Stomach (tissue), 4 donors: ENCODE results near the gene NHS.

Source experiments
- EP300 ChIP-seq: sonication (generic); formaldehyde crosslinking; IDR thresholded peaks from one replicate; pipeline ENCODE4 v1.6.1; 2017; ENCODE audit warnings: antibody characterized with exemption
- POLR2A ChIP-seq, 4 donors: fragments of 450-650 bp; IDR thresholded peaks; one replicate each; pipeline ENCODE4 v1.6.1; 2016; ENCODE audit warnings: antibody characterized with exemption in 4 of 4, control low read depth in 2 of 4, mild to moderate bottlenecking in 1 of 4, moderate library complexity in 1 of 4
- POLR2AphosphoS5 ChIP-seq, 3 donors: sonication (generic); formaldehyde crosslinking; IDR thresholded peaks; one replicate each; pipeline ENCODE4 v1.6.1; 2016; ENCODE audit warnings: antibody characterized with exemption in 3 of 3
- TF ChIP-seq, protein P1 (sequence below), 7 experiments: fragments of 450-650 bp in 4 of 7; fragments of 200-600 bp in 3 of 7; sonication (generic) in 3 of 7; IDR thresholded peaks; one replicate each; pipeline ENCODE4 v1.5.1; 2016 to 2019; ENCODE audit warnings: antibody characterized with exemption in 7 of 7, control low read depth in 2 of 7, mild to moderate bottlenecking in 1 of 7

DNA sequence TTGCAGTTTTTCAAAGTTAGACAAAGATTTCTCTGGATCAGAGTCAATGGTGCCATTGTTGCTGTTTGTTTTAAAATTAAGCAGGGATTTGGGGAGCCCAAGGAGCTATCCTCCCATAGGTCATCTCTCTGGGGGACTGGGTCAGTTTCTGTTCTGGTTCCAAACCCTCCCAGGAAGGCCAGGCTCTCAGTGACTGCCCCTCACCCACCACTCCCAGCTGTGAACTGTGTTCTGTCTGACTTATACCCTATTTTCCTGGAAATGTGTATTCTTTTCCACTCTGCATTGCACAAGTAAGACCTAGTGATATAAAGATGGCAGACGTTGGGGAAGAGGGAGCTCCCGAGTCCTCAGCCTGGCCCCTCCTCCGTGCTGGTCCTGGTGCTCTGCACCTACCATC is 65.8 kb downstream of the NHS start:
- TF ChIP-seq, protein P1, sequence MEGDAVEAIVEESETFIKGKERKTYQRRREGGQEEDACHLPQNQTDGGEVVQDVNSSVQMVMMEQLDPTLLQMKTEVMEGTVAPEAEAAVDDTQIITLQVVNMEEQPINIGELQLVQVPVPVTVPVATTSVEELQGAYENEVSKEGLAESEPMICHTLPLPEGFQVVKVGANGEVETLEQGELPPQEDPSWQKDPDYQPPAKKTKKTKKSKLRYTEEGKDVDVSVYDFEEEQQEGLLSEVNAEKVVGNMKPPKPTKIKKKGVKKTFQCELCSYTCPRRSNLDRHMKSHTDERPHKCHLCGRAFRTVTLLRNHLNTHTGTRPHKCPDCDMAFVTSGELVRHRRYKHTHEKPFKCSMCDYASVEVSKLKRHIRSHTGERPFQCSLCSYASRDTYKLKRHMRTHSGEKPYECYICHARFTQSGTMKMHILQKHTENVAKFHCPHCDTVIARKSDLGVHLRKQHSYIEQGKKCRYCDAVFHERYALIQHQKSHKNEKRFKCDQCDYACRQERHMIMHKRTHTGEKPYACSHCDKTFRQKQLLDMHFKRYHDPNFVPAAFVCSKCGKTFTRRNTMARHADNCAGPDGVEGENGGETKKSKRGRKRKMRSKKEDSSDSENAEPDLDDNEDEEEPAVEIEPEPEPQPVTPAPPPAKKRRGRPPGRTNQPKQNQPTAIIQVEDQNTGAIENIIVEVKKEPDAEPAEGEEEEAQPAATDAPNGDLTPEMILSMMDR (IDR thresholded peaks at IDR 0.05), result no peak
- TF ChIP-seq POLR2A (IDR thresholded peaks at IDR 0.05) (no peak), POLR2AphosphoS5 (IDR thresholded peaks at IDR 0.05) (no peak), EP300 (no peak)
